ENCODE results near the gene COA6.

DNA sequence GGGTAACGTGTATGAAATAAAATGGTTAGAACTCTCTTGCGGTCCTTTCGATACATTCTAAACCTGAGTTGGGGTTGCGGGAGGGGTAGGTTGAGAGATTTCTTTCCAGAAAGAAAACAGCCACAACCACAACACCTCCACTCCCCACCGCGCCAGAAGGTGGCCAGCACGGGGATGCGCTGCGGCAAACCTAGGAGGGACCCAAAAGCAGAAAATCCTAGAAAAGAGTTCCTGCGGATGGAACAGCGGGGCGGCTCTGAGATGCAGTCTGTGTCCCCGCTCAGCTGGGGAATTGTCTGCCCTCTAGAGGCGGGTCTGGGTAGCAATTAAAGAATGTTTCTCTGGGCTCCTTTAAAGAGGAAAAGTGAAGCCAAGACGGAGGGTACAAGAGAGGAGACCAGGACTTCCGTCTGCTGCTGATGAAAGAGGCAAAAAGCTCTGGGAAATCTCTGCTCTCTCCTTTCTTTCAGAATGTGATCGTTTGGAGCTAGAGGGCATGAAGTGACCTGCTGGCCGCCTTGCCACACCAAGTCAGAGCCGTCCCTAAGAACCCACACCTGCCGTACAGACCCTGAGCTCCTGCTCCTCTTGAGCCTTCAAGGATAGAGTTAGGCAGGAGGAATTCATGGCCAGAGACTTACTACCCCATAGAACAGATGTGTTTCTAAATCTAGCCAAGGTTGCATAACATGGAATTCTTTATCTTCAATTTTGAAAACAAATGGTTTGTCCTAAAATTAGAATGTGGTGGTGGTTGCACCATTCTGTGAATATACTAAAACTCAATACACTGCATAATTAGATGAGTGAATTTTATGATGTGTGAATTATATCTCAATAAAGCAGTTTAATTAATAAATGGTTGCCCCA lies 46.5 kb upstream of the COA6 start:
- TF ChIP-seq GABPA (IDR thresholded peaks at IDR 0.05; ENCODE audit: low read depth, low read length) (no peak), GABPA (CRISPR knock-in tag; IDR thresholded peaks at IDR 0.05; ENCODE audit: low read depth) (no peak), IRF2 (CRISPR knock-in tag; IDR thresholded peaks at IDR 0.05) (no peak)

All from HepG2 (cell line).